ENCODE results near the gene SPSB1.
"Not testable (repeated sequence)": the region's sequence is repeated elsewhere in the genome, so short reads cannot be mapped to it uniquely, and the experiment has no call there.

The SPSB1 gene

GRCh38 chr1:9369964-9370788 is 77.5 kb downstream of the SPSB1 start:
- DNase-seq = no peak

GRCh38 chr1:9371391-9371935 is 78.8 kb downstream of the SPSB1 start:
- DNase-seq = no peak

GRCh38 chr1:9371951-9372350 is 79.3 kb downstream of the SPSB1 start:
- no peak for DNase-seq

GRCh38 chr1:9373619-9374018 is 80.9 kb downstream of the SPSB1 start:
- DNase-seq = no peak

- DNase-seq = no peak
Measured at GRCh38 chr1:9374748-9375341, 82.2 kb downstream of the SPSB1 start.

- no peak for DNase-seq
Measured at GRCh38 chr1:9375912-9376311, 83.2 kb downstream of the SPSB1 start.

- no peak for DNase-seq
Measured at GRCh38 chr1:9376430-9376829, 83.7 kb downstream of the SPSB1 start.

GRCh38 chr1:9376886-9377333 is 84.2 kb downstream of the SPSB1 start:
- no peak for DNase-seq

- DNase-seq = no peak
Measured at GRCh38 chr1:9378801-9379200, 86.1 kb downstream of the SPSB1 start.

GRCh38 chr1:9380711-9381110 is 88.0 kb downstream of the SPSB1 start:
- DNase-seq = no peak

- DNase-seq = no peak
Measured at GRCh38 chr1:9382643-9383491, 90.2 kb downstream of the SPSB1 start.

GRCh38 chr1:9384128-9384527 is 91.4 kb downstream of the SPSB1 start:
- no peak for DNase-seq

GRCh38 chr1:9384751-9385245 is 92.1 kb downstream of the SPSB1 start:
- DNase-seq = no peak

- not testable (repeated sequence) for DNase-seq
Measured at GRCh38 chr1:9385392-9385791, 92.7 kb downstream of the SPSB1 start.

GRCh38 chr1:9385801-9386573 is 93.3 kb downstream of the SPSB1 start:
- DNase-seq = no peak

GRCh38 chr1:9388335-9389180 is 95.9 kb downstream of the SPSB1 start:
- no peak for DNase-seq

- DNase-seq = no peak
Measured at GRCh38 chr1:9389968-9390367, 97.3 kb downstream of the SPSB1 start.

GRCh38 chr1:9391620-9392019 is 98.9 kb downstream of the SPSB1 start:
- DNase-seq = no peak

GRCh38 chr1:9394010-9394409 is 101.3 kb downstream of the SPSB1 start:
- no peak for DNase-seq

GRCh38 chr1:9395018-9395417 is 102.3 kb downstream of the SPSB1 start:
- no peak for DNase-seq

- DNase-seq = no peak
Measured at GRCh38 chr1:9397047-9397446, 104.4 kb downstream of the SPSB1 start.

Data from cortex of kidney (tissue), 1 donor.